ENCODE data around the gene JAKMIP2. TPM values are rescaled to one million over a fixed set of nuclear protein-coding genes. Genes with fewer than 3 reads are reported as not detected.

The JAKMIP2 gene
- total and polyA plus RNA-seq, 2 donors (not counting 1 experiment from before 2014, with no cell fraction given): 1.3 to 6.5 TPM

DNA sequence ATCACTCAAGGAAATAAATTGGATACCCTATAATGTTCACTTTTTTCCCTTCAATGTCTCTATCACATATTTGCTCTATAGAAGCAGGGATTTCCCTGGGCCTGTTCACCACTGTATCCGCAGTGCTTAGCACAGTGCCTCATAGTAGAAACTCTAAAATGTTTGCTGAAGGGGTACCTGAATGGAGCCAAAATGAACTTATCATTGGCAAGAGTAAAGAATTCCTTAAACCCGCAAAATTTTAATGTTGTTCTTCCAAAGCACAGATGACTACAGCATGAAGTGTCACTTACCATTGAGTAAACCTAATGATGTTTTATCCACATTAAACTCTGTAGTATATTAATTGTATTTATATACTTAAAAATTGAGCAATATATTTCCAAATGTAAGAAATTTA, 96.1 kb downstream of the JAKMIP2 start:
- Histone ChIP-seq H2AFZ (ENCODE audit: low read length) (no peak overlapping the region), H3K27ac (ENCODE audit: insufficient read depth, low read length) (no peak overlapping the region), H3K4me3 (replicated peaks in 1 of 4; ENCODE audit: control extremely low read depth in 1 of 4, insufficient read depth in 1 of 4, low read depth in 3 of 4, low read length in 4 of 4) (no peak overlapping the region), H3K4me1 (ENCODE audit: control insufficient read depth, extremely low read depth, insufficient read depth, low read length) (no peaks in the 10 kb centered on the region), H3K4me2 (ENCODE audit: extremely low read depth, insufficient read depth, low read length) (no peak overlapping the region), H3K9me3 (ENCODE audit: control insufficient read depth, insufficient read depth, low read depth, low read length) (no peaks in the 10 kb centered on the region), H4K20me1 (ENCODE audit: control insufficient read depth, extremely low read depth, insufficient read depth, low read length) (no peaks in the 10 kb centered on the region), H3K79me2 (ENCODE audit: control insufficient read depth, insufficient read depth, low read length) (no peaks in the 10 kb centered on the region), H3K9ac (ENCODE audit: insufficient read depth, low read length) (no peak overlapping the region), H3K27me3 (ENCODE audit: control insufficient read depth, insufficient read depth, low read length) (no peaks in the 10 kb centered on the region), H3K36me3 (ENCODE audit: control insufficient read depth, insufficient read depth, low read length) (no peaks in the 10 kb centered on the region)
- DNase-seq (ENCODE audit: low read depth in 2 of 2): peak; percentile 20 to 65
- no peak for TF ChIP-seq EZH2 (IDR thresholded peaks at IDR 0.05; ENCODE audit: low read length, missing control alignments)
- TF ChIP-seq, protein P1, sequence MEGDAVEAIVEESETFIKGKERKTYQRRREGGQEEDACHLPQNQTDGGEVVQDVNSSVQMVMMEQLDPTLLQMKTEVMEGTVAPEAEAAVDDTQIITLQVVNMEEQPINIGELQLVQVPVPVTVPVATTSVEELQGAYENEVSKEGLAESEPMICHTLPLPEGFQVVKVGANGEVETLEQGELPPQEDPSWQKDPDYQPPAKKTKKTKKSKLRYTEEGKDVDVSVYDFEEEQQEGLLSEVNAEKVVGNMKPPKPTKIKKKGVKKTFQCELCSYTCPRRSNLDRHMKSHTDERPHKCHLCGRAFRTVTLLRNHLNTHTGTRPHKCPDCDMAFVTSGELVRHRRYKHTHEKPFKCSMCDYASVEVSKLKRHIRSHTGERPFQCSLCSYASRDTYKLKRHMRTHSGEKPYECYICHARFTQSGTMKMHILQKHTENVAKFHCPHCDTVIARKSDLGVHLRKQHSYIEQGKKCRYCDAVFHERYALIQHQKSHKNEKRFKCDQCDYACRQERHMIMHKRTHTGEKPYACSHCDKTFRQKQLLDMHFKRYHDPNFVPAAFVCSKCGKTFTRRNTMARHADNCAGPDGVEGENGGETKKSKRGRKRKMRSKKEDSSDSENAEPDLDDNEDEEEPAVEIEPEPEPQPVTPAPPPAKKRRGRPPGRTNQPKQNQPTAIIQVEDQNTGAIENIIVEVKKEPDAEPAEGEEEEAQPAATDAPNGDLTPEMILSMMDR (conservative IDR thresholded peaks at IDR 0.05 in 1 of 2, IDR thresholded peaks at IDR 0.05 in 1 of 2; ENCODE audit: low read depth in 1 of 2, low read length in 2 of 2): no peak

- H3K9me3 ChIP-seq (ENCODE audit: control insufficient read depth, insufficient read depth, low read depth, low read length): no peaks in the 10 kb centered on the region
- H3K9ac ChIP-seq (ENCODE audit: insufficient read depth, low read length): no peak overlapping the region
- H3K27ac ChIP-seq (ENCODE audit: insufficient read depth, low read length): no peak overlapping the region
- H3K4me1 ChIP-seq (ENCODE audit: control insufficient read depth, extremely low read depth, insufficient read depth, low read length): no peaks in the 10 kb centered on the region
- H3K4me2 ChIP-seq (ENCODE audit: extremely low read depth, insufficient read depth, low read length): no peak overlapping the region
- H3K36me3 ChIP-seq (ENCODE audit: control insufficient read depth, insufficient read depth, low read length): no peaks in the 10 kb centered on the region
- H3K4me3 ChIP-seq (replicated peaks in 1 of 4; ENCODE audit: control extremely low read depth in 1 of 4, insufficient read depth in 1 of 4, low read depth in 3 of 4, low read length in 4 of 4): no peak overlapping the region
- TF ChIP-seq, protein P1 (conservative IDR thresholded peaks at IDR 0.05 in 1 of 2, IDR thresholded peaks at IDR 0.05 in 1 of 2; ENCODE audit: low read depth in 1 of 2, low read length in 2 of 2): no peak
- TF ChIP-seq EZH2 (IDR thresholded peaks at IDR 0.05; ENCODE audit: low read length, missing control alignments): no peak
- no peaks in the 10 kb centered on the region for H3K79me2 ChIP-seq (ENCODE audit: control insufficient read depth, insufficient read depth, low read length)
- H2AFZ ChIP-seq (ENCODE audit: low read length): no peak overlapping the region
- no peaks in the 10 kb centered on the region for H3K27me3 ChIP-seq (ENCODE audit: control insufficient read depth, insufficient read depth, low read length)
- H4K20me1 ChIP-seq (ENCODE audit: control insufficient read depth, extremely low read depth, insufficient read depth, low read length): no peaks in the 10 kb centered on the region
- DNase-seq (ENCODE audit: low read depth in 2 of 2): peak; percentile 36 to 44
Observed at GRCh38 chr5:147685993-147686392, 96.5 kb downstream of the JAKMIP2 start.

DNA sequence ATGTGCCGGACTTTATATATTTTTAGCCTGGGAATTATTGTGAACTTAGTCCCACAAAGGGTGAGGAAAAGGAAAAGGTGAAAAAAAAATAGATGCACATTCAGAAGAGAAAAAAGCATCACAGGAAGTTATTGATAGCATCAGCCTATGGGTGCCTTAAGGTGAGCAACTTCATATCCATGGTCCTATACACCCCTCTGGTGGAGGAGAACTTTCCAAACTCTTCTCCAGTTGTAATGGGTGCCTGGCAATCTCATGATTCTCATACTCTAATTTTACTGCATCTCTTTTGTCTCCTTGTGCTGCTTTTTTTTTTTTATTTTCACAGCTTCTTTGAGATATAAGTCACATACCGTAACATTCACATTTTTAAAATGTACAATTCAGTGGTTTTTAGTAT, 107.4 kb downstream of the JAKMIP2 start:
- H3K9ac ChIP-seq (ENCODE audit: insufficient read depth, low read length): no peak overlapping the region
- no peak for DNase-seq (ENCODE audit: low read depth in 2 of 2)

More for the DNA sequence above, 107.4 kb downstream of the JAKMIP2 start:
- Histone ChIP-seq H3K9me3 (ENCODE audit: control insufficient read depth, insufficient read depth, low read depth, low read length) (no peaks in the 10 kb centered on the region), H3K27me3 (ENCODE audit: control insufficient read depth, insufficient read depth, low read length) (no peaks in the 10 kb centered on the region), H3K4me3 (replicated peaks in 1 of 4; ENCODE audit: control extremely low read depth in 1 of 4, insufficient read depth in 1 of 4, low read depth in 3 of 4, low read length in 4 of 4) (no peak overlapping the region), H3K79me2 (ENCODE audit: control insufficient read depth, insufficient read depth, low read length) (no peaks in the 10 kb centered on the region), H3K4me1 (ENCODE audit: control insufficient read depth, extremely low read depth, insufficient read depth, low read length) (no peaks in the 10 kb centered on the region), H3K4me2 (ENCODE audit: extremely low read depth, insufficient read depth, low read length) (no peak overlapping the region), H3K27ac (ENCODE audit: insufficient read depth, low read length) (no peak overlapping the region), H3K36me3 (ENCODE audit: control insufficient read depth, insufficient read depth, low read length) (no peaks in the 10 kb centered on the region), H4K20me1 (ENCODE audit: control insufficient read depth, extremely low read depth, insufficient read depth, low read length) (no peaks in the 10 kb centered on the region), H2AFZ (ENCODE audit: low read length) (no peak overlapping the region)
- TF ChIP-seq, protein P1 (conservative IDR thresholded peaks at IDR 0.05 in 1 of 2, IDR thresholded peaks at IDR 0.05 in 1 of 2; ENCODE audit: low read depth in 1 of 2, low read length in 2 of 2): no peak
- TF ChIP-seq EZH2 (IDR thresholded peaks at IDR 0.05; ENCODE audit: low read length, missing control alignments): no peak
